ENCODE measurements around the gene TBC1D25.
A peak's percentile ranks its signal among the peaks of the same experiment; 100 is the strongest.

Gene TBC1D25, protein sequence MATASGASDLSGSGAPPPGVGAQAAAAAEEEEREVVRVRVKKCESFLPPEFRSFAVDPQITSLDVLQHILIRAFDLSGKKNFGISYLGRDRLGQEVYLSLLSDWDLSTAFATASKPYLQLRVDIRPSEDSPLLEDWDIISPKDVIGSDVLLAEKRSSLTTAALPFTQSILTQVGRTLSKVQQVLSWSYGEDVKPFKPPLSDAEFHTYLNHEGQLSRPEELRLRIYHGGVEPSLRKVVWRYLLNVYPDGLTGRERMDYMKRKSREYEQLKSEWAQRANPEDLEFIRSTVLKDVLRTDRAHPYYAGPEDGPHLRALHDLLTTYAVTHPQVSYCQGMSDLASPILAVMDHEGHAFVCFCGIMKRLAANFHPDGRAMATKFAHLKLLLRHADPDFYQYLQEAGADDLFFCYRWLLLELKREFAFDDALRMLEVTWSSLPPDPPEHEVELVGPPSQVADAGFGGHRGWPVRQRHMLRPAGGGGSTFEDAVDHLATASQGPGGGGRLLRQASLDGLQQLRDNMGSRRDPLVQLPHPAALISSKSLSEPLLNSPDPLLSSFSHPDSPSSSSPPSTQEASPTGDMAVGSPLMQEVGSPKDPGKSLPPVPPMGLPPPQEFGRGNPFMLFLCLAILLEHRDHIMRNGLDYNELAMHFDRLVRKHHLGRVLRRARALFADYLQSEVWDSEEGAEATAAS

DNA sequence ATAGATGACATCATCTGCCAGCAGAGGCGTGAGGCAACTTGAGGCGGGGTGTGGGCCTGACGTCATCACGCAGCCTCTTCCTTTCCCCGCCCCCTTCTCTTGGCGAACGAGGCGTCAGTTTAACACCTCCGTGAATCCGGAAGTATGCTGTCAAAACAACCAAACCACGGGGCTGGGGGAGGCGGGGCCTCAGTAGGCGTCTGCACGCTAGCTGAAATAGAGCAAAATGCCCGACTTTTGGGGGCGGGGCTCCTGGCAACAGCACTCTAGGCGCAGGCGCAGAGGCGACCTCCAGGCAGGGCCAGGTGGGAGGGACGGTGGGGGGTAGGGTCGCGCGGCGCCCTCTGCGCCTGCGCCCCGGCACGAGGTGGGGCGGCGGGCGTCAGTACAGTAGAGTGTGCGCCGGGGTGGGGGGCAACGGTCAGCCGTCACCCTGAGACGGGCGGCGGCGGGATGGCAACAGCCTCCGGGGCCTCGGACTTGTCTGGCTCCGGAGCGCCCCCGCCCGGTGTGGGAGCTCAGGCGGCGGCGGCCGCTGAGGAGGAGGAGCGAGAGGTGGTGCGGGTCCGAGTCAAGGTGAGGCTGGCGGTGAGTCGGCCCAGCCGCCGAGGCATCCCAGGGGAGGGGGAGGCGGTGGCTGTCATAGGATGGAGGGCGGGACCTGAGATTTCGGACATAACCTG is at the start of gene TBC1D25:
Gene TBC1D25 (plus strand): TSS at position 370 of the 683 bp plus-strand sequence. CDS start 84 bp downstream, at position 454.
- DNase-seq (ENCODE audit: low read depth in 2 of 2), result peak; percentile 91 to 94

DNA sequence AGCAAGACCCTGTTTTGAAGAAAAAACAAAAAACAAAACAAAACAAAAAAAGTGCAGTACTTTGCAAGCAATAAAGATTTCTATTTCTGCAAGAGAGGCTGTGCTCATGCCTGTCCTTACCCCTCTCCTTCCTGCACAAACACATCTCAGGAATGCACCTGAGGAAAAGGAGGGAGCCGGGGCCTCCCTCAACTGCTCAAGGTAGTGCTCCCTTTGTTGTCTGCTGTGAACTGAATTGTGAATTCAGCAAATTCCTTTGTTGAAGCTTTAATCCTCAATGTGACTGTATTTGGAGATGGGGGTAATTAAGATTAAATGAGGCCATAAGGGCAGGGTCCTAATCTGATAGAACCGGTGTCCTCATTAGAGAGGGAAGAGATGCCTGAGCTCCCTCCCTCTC is 49.6 kb upstream of the TBC1D25 start:
- no peak for DNase-seq (ENCODE audit: low read depth in 2 of 2)

DNA sequence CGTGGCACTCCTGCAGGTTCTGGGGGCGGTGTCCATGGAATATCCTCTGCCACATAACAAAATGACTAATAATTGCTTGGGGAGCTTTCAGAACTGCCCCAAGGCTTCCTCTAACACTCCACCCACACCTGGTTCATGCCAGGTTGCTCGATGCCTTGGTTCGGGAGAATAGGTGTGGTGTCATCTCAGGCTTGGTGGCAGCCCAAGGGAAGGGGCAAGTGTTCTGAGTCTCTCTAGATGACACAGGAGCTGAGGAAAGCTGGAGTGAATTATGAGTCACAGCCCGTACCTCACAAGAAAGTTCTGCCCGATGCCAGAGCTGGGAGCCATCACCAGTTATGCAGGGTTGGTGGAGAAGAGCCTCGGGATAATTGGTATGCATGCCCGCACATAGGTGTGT is 48.9 kb upstream of the TBC1D25 start:
- no peak for DNase-seq (ENCODE audit: low read depth in 2 of 2)

DNA sequence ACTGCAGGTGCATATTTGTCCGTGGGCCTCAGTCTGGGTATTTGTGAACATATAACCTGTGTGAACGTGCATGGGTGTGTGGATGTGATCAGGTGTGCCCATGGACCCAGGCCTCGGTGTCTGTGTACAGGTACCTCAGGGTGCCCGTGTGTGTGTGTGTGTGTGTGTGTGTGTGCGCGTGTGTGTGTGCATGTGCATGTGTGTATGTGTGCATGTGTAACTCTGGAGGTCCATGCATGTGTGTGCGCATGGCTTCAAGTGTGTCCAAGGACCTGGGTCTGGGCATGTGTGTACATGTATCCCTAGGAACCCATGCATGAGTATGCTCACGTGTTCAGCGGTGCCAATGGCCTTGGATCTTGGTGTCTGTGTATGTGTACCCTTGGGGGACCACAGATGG is 47.7 kb upstream of the TBC1D25 start:
- DNase-seq (ENCODE audit: low read depth in 2 of 2), result no peak

DNA sequence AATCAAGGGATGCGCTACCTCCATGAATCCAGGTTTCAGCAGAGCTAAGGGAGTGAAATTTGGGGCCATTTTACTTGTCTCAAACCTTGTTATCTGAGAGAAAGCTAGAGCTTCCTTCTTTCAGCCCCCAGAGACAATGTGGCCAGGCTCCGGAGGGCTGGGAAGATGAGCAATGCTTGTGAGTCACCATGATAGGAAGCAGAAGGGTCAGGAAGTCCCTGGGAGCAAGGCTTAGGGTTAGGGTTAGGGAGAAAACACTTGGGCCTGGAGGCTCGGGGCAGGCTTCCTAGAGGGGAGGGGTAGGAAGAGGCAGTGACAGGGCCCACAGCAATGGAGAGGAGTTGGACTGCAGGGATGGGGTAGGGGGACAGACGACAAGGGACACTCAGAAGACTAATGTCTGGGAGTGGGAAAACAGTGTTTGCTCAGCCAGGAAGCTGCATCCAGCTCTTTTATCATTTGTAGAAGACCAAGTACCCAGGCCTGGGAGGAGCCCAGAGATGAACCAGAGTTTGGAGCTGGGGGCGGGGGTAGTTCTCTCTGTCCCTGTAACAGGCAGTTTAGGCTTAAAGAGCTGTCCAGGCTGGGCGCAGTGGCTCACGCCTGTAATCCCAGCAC is 47.1 kb upstream of the TBC1D25 start:
- DNase-seq (ENCODE audit: low read depth in 2 of 2), result no peak

DNA sequence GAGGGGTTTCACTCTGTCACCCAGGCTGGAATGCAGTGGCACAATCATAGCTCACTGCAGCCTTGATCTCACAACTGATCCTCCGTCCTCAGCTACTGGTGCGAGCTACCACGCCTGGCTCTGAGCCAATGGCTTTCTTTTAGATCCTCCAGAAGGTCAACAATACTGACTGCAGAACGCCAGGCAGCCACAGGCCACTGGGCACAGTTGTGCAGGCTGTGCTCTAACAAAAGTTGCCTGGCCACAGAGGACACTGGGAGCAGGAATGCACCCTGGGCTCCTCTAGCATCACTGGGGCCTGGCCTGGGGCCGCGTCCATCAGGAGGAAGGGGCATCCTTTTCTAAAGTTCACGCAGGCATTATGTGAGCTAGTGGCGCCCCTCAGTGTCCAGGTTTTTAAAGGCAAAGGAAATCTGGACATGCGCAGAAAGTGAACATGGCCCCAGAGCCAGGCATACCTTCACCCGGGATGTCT is 45.6 kb upstream of the TBC1D25 start:
- no peak for DNase-seq (ENCODE audit: low read depth in 2 of 2)

DNA sequence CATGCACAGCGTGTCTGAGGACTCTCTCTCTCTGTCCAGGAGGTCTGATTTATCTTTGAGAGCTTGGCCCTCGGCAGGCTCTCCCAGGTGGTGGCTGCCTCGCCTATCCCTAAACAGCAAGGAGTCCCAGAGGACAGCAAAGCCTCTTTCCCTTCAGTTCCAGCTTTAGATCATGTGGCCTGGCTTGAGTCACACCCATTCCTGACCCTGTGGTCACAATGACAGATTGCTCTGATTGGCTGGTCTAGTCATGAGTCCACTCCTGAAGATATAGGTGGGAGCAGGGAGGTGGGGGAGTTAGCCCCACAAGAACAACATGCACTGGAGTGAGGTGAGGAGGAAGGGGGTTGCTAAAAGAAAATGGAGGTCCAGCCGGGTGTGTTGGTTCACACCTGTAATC is 42.9 kb upstream of the TBC1D25 start:
- DNase-seq (ENCODE audit: low read depth in 2 of 2), result no peak

DNA sequence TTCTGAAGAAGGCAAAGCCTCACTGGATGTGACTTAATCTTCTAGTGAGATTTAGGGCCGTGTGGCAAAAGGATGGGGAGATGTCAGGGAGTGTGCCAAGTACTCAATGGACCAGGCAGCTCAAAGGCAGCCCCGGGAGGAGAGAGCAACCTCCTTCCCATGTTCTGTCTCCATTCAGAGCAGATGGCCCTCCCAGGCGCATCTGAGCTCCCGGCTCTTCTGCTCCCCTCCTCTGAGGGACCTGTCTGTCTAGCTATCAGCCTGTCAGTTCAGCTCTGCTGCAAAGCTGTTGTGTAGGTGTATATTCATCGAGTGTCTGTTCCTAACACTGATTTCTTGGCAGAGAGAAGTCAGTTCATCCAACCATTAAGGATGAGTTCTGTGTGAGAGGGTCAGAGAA is 41.6 kb upstream of the TBC1D25 start:
- DNase-seq (ENCODE audit: low read depth in 2 of 2), result no peak

DNA sequence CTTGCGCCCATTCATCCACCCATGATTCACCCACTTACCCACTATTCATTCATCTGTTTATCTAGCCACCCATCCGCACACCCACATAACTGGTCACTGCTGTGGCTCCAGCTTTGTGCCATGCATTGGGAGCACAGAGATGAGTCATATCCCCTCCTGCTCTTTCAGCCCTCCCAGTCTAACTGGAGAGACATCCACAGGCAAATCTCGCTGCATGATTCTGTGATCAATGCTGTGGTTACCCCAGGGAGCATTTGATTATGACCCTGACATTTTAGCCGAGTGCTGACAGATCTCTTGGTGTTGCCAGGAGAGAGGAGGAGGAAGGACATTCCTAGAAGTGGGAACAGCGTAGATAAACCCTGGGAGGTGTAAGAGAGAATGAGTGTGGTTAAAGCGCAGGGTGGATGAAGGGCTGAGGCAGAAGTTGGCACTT is 41.1 kb upstream of the TBC1D25 start:
- no peak for DNase-seq (ENCODE audit: low read depth in 2 of 2)

DNA sequence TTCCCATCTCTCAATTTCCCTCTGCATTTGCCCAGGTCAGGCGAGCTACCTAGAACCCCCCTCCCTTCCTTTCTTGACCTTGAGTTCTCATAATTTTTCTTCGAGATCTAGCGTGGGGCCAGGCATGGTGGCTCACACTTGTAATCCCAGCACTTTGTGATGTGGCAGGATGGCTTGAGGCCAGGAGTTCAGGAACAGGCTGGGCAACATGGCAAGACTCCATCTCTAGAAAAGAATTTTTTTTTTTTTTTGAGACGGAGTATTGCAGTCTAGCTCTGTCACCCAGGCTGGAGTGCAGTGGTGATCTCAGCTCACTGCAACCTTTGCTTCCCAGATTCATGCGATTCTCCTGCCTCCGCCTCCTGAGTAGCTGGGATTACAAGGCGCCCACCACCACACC is 35.3 kb upstream of the TBC1D25 start:
- no peak for DNase-seq (ENCODE audit: low read depth in 2 of 2)

DNA sequence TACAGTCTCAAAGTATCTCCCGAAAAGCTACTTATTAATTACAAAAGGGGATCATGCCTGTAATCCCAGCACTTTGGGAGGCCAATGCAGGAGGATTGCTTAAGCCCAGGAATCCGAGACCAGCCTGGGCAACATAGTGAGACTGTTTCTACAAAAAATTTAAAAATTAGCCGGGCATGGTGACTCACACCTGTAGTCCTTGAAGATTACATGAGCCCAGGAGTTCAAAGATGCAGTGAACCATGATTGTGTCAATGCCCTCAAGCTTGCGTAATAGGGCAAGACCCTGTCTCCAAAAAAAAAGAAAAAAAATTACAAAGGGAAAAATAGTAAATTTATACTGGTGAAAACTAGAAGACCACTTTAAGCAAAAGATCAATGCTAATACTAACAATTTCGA is 34.0 kb upstream of the TBC1D25 start:
- DNase-seq (ENCODE audit: low read depth in 2 of 2), result no peak

DNA sequence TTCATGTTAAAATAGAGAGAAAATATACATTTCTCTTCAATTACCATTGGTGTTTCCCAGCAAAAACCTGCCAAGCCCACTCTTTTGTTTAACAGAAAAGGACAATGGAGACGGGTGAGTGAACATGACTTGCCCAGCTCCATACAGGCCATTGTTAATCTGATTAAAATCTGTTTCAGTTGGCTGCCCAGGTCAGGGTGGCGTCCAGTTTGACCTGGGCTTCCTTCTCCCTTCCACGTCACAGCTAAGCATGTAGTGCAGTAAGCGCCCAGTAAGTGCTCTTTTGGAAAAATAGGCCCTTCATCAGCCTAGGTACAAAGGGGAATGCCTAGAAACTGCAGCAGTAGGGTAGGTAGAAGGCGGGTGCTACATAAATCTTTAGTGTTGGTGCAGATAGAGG is 32.3 kb upstream of the TBC1D25 start:
- no peak for DNase-seq (ENCODE audit: low read depth in 2 of 2)

DNA sequence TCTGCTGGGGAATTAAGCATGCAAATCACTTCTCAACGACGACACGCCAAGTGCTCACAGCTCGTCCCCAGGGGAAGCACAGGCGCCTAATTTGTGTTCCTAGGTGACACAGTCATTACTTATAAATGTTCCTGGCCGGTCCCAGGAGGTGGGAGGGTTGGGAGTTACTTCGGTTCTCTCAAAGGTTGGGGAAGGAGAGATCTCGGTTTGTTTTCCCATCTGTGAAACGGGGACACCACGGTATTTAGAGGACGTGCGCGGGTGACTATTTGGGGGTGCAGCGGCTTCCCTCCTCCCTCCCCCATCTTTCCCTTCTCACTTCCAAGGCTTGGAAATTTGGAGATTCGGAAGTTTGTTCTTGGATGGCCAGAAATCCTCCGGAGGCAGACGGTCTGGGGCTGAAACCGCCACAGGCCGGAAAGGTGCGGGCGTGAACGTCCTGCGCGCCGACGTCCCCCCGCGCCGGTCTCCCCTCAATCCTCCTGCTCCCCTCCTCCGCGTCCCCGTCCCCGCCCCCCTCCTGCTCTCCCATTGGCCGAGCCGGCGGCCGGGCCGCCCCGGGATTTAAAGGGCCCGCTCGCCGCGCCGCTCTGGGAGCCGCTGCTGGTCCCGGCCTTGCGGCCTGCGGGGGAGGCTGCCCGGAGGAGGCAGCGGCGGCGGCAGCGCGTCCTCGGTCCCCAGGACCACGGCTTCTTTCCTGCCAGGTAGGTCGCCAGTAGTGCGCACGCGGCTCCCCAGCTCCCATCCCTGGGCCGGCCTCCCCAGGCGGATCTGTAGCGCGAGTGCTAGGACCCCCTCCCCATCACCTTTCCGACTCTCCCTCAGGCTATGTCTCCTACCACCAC is 30.9 kb upstream of the TBC1D25 start, which contains the start of gene PORCN:
Gene PORCN (plus strand): TSS at position 593 of the 845 bp plus-strand sequence. CDS start 829 bp downstream, outside the sequence.
- DNase-seq (ENCODE audit: low read depth in 2 of 2), result peak; percentile 49 to 67

DNA sequence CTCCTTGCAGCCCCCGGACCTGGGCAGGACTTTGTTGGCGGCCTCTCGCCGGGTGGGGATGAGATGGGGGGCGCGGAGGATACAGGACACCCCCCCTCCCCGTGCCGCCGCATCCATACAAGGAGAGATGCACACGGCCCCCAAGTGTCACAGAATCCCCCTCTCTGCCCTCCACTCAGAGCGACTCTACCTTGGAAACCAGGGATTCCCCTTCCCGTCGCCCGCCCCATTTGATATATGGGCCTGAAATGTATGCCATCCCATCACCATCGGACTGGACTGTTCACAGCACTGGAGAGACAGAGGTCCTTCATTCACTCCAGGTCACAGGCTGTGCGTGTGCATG is 30.3 kb upstream of the TBC1D25 start:
- DNase-seq (ENCODE audit: low read depth in 2 of 2), result no peak

DNA sequence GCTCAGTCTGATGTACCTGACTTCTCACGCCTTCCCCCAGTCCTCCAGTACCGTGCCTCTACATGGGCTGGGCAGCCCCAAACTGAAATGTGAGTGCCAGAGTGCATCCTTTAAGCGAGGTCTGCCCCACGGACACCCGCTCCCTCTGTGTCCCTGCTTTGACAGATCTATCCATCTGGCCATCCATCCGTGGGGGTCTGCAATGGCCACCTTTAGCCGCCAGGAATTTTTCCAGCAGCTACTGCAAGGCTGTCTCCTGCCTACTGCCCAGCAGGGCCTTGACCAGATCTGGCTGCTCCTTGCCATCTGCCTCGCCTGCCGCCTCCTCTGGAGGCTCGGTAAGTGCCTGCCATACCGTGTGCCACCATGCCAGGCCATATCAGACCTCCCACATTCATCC is 29.9 kb upstream of the TBC1D25 start:
- no peak for DNase-seq (ENCODE audit: low read depth in 2 of 2)

DNA sequence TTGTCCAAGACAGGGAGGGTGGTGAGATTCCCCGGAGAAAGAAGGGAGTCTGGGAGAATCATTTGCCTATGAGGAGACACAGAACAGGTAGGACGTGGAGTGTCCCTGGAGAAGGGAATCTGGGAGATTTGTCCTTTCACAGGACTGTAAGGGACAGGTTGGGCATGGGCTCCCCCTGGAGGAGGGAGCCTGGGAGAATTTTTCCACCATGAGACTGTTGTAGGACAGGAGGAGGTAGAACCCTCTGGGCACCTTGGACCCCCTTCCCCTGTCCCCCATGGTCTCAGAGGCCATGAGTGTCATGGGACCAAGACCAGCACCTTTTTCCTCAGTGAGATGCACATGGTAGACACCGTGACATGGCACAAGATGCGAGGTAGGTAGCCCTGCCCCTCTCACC is 28.0 kb upstream of the TBC1D25 start:
- no peak for DNase-seq (ENCODE audit: low read depth in 2 of 2)

DNA sequence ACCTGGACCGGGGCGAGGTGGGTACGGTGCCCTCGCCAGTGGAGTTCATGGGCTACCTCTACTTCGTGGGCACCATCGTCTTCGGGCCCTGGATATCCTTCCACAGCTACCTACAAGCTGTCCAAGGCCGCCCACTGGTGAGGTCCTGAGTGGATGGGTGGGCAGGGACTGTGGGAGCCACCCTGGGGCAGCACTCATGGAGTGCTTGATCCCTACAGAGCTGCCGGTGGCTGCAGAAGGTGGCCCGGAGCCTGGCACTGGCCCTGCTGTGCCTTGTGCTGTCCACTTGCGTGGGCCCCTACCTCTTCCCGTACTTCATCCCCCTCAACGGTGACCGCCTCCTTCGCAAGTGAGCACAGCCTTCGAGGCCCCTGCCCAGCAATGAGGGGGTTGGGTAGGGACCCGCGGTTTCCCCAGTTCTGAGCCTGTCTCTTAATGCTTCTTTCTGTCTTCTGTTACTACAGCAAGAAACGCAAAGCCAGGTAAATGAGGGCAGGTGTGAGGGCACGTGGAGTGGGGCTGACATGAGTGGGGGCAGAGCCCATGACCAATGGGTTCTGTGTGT is 27.1 kb upstream of the TBC1D25 start:
- DNase-seq (ENCODE audit: low read depth in 2 of 2), result no peak

DNA sequence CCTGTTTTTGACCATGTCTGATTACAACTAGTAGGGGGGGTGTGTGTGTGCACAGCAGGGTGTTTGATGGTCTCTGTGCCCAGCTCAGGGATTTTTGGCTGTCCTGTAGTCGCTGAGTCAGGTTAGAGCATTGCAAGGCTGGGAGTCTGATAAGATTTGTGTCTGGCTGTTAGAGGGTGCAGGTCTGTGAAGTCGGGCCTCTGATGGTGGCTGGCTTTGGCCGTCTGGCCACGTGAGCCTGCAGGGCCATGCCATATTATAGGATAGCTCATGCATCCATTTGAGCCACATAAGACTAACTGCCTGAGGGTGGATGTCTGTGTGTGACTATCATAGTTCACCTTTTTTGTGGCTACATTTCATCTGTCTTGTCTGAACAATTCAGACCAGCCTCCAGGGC is 25.8 kb upstream of the TBC1D25 start:
- DNase-seq (ENCODE audit: low read depth in 2 of 2), result no peak

DNA sequence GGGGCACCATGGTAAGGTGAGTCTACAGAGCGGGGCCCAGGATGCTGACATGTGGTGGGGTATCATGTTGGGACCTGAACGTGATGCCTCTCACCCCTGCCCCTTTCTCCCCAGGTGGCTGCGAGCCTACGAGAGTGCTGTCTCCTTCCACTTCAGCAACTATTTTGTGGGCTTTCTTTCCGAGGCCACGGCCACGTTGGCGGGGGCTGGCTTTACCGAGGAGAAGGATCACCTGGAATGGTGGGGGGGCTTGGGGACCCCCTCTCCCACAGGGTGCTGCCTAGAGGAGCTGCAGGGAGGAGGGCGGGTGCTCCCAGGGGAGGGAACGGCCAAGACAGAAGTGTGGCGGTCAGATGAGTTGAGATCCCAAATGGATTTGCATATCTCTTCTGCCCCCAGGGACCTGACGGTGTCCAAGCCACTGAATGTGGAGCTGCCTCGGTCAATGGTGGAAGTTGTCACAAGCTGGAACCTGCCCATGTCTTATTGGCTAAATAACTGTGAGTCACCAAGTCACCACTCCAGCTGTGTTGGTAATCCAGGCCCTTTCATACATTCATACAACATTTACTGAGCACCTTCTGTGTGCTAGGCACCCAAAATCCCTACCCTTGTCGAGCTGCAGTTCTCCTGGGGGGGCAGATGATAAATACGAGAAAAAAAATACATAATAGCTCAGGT is 25.2 kb upstream of the TBC1D25 start:
- DNase-seq (ENCODE audit: low read depth in 2 of 2), result no peak

DNA sequence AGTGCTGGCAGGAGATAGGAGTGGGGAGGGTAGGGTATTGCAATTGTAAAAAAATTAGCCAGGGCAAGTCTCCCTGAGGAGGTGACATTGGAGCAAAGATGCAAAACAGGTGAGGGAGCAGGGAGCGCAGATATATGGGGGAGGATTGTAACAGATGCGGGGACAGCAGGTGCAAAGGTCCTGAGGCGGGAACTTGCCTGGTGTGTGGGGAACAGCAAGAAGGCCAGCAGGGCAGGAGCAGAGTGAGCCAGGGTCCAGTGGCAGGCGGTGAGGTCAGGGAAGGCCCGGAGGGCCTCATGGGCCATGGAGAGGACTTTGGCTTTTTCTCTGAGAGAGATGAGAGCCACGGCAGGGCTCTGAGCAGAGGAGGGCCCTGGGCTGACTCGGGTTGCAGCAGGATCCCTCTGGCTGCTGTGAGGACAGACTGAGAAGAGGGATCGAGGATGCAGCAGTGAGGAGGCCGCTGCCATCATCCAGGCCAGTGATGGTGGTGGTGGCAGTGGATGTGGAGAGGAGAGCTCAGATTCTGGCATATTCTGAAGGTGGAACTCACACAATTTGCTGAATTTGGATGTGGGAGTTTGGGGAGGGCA is 24.6 kb upstream of the TBC1D25 start:
- no peak for DNase-seq (ENCODE audit: low read depth in 2 of 2)
